Adipocyte (in vitro differentiated cells): Measurements from ENCODE around the gene NMNAT3.

ENCODE experiments used
- DNase-seq: peaks from one replicate; pipeline ENCODE4 v3.0.0-alpha.2; 2015; ENCODE audit warnings: low read depth
- H3K27me3 ChIP-seq: replicated peaks from 2 replicates; pipeline ENCODE4 v1.7.0; 2013; ENCODE audit warnings: mild to moderate bottlenecking, low read length, moderate library complexity; ENCODE audit not compliant: control insufficient read depth, insufficient read depth
- H3K36me3 ChIP-seq: 2 replicates; pipeline ENCODE4 v1.7.0; 2013; ENCODE audit warnings: low read length, mild to moderate bottlenecking, moderate library complexity; ENCODE audit not compliant: control insufficient read depth, insufficient read depth, severe bottlenecking
- H3K4me1 ChIP-seq: 2 replicates; pipeline ENCODE4 v1.7.0; 2013; ENCODE audit warnings: mild to moderate bottlenecking, low read length, moderate library complexity; ENCODE audit not compliant: control insufficient read depth, insufficient read depth
- H3K4me3 ChIP-seq: 2 replicates; pipeline ENCODE4 v1.7.0; 2013; ENCODE audit warnings: mild to moderate bottlenecking, low read length, moderate library complexity
- H3K9ac ChIP-seq: 2 replicates; pipeline ENCODE4 v1.7.0; 2013; ENCODE audit warnings: mild to moderate bottlenecking, low read length, moderate library complexity
- H3K9me3 ChIP-seq: 2 replicates; pipeline ENCODE4 v1.7.0; 2013; ENCODE audit warnings: mild to moderate bottlenecking, low read length, moderate library complexity; ENCODE audit not compliant: control insufficient read depth

Gene NMNAT3

GRCh38 chr3:139634111-139634635 is 43.6 kb downstream of the NMNAT3 start:
- H3K9ac ChIP-seq, result no peak overlapping the region
- DNase-seq, result peak; percentile 17
- peaks cover 11% of the 10 kb centered on the region for H3K27me3 ChIP-seq
- no peaks in the 10 kb centered on the region for H3K4me1 ChIP-seq
- H3K36me3 ChIP-seq, result no peaks in the 10 kb centered on the region
- no peak overlapping the region for H3K4me3 ChIP-seq
- H3K9me3 ChIP-seq, result no peaks in the 10 kb centered on the region

DNA sequence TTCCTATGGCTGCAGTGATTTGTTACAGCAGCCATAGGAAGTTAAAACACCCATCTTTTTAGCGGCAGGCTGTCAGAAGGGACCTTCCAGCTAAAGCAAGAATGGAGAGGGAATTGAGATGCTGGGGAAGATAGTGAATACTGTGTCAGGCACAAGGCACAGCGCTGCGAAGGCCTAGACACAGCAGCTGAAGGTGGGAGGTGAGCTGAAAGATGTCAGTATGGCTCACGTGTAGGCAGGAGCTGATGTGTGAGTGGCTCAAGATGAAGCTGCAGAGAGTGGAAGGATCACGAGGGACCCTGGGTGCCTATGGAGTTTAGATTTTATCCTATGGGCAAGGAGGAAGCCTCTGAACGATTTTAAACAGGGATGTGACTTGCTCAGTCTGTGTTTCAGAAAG is 44.3 kb downstream of the NMNAT3 start:
- Histone ChIP-seq H3K36me3 (no peaks in the 10 kb centered on the region), H3K4me1 (no peaks in the 10 kb centered on the region), H3K9ac (no peak overlapping the region), H3K9me3 (no peaks in the 10 kb centered on the region), H3K4me3 (no peak overlapping the region), H3K27me3 (peaks cover 11% of the 10 kb centered on the region)
- no peak for DNase-seq

GRCh38 chr3:139630542-139630941 is 47.2 kb downstream of the NMNAT3 start:
- Histone ChIP-seq H3K36me3 (no peaks in the 10 kb centered on the region), H3K9me3 (no peaks in the 10 kb centered on the region), H3K9ac (no peak overlapping the region), H3K4me3 (no peak overlapping the region), H3K4me1 (no peaks in the 10 kb centered on the region), H3K27me3 (peaks cover 11% of the 10 kb centered on the region)
- no peak for DNase-seq

- Histone ChIP-seq H3K36me3 (no peaks in the 10 kb centered on the region), H3K4me3 (no peak overlapping the region), H3K9ac (no peak overlapping the region), H3K9me3 (no peaks in the 10 kb centered on the region), H3K4me1 (no peaks in the 10 kb centered on the region), H3K27me3 (peaks cover 11% of the 10 kb centered on the region)
- DNase-seq, result no peak
Measured at GRCh38 chr3:139629033-139629432, 48.7 kb downstream of the NMNAT3 start.

DNA sequence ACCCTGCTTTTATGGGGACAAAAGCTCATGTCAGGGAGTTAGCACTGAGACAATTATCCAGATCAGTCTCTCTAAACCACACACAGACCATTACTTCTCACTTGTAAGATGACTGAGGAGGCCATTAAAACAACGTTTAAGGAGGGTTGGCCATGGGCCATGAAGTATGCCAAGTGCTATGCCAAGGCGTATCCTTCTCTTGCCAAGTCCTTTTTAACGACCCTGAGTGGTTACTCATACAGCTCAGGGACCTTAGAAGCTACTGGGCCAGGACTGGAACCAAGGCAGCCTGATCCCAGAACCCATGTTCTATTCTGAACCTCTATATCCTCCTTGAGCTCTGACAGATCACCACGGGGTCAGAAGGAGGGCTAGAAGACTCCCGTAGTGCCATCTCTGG is 50.0 kb downstream of the NMNAT3 start:
- Histone ChIP-seq H3K9ac (no peak overlapping the region), H3K9me3 (no peaks in the 10 kb centered on the region), H3K4me1 (no peaks in the 10 kb centered on the region), H3K36me3 (no peaks in the 10 kb centered on the region), H3K27me3 (peaks cover 11% of the 10 kb centered on the region), H3K4me3 (no peak overlapping the region)
- DNase-seq, result no peak

- H3K4me1 ChIP-seq, result no peaks in the 10 kb centered on the region
- no peaks in the 10 kb centered on the region for H3K36me3 ChIP-seq
- H3K9ac ChIP-seq, result no peak overlapping the region
- H3K27me3 ChIP-seq, result peaks cover 6% of the 10 kb centered on the region
- DNase-seq, result no peak
- H3K4me3 ChIP-seq, result no peak overlapping the region
- no peaks in the 10 kb centered on the region for H3K9me3 ChIP-seq
Measured at GRCh38 chr3:139620438-139620837, 57.3 kb downstream of the NMNAT3 start.

DNA sequence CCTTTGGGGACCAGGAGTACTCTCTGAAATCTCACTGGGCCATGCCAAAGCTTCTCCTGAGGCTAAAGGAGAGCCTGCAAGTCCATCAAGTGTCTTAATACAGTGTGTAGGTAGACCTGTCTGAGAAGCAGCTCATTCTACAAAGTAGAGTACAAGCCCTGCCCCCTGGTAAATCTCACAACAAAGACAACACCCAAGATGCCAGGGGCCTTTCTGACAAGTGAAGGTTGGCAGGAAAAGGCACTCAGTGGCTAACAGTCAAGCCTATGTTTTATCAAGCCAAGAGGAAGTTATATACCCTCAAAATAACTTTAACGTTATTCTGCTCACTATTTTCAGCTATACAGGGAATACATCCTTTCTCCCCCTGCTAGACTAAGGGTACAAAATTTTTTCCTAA is 58.3 kb downstream of the NMNAT3 start:
- Histone ChIP-seq H3K4me1 (no peaks in the 10 kb centered on the region), H3K36me3 (no peaks in the 10 kb centered on the region), H3K9me3 (no peaks in the 10 kb centered on the region), H3K4me3 (no peak overlapping the region), H3K27me3 (peaks cover 6% of the 10 kb centered on the region), H3K9ac (no peak overlapping the region)
- DNase-seq, result no peak

GRCh38 chr3:139617672-139618268 is 60.0 kb downstream of the NMNAT3 start:
- peak; percentile 58 for DNase-seq
- Histone ChIP-seq H3K9me3 (no peaks in the 10 kb centered on the region), H3K4me3 (no peak overlapping the region), H3K4me1 (no peaks in the 10 kb centered on the region), H3K27me3 (peaks cover 6% of the 10 kb centered on the region), H3K9ac (no peak overlapping the region), H3K36me3 (no peaks in the 10 kb centered on the region)

DNA sequence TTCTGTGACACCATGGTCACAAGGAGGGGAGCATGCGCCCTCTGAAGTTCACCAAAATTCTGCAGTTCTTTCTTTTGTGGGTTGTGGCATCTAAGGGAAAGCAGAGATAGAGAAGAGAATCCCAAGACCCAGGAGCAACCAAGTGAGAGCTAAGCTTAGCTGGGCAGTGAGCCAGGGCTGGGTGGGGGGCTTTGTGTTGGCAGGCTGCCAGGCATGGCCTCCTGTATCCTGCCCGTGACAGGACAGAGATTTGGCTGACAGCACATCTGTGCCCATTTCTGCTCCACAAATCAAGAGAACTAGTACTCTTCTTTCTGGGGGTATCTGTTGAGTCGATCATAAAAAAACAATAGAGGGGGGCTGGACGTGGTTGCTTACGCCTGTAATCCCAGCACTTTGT is 66.2 kb downstream of the NMNAT3 start:
- DNase-seq, result no peak

DNA sequence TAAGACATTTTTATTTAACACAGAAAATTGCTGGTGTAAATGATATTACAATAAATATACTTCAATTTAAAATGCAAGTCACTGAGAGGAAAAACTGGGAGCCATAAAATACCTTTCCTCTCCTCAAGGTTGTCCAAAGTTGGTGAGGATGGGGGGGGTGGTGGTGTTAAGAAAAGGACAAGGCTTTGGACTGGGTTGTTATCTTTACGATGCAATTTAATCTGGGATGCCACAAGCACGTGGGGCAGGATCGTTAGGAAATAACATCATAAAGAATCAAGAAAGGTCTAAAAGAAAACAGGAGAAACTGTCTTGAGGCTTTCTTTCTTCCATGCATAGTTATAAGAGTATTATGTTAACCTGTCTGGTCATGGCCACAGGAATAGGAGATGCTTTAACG is 66.9 kb downstream of the NMNAT3 start:
- Histone ChIP-seq H3K36me3 (no peaks in the 10 kb centered on the region), H3K27me3 (no peaks in the 10 kb centered on the region), H3K4me3 (no peak overlapping the region), H3K4me1 (no peaks in the 10 kb centered on the region), H3K9me3 (no peaks in the 10 kb centered on the region), H3K9ac (no peak overlapping the region)
- no peak for DNase-seq

More for the DNA sequence above, 66.2 kb downstream of the NMNAT3 start:
- no peak overlapping the region for H3K4me3 ChIP-seq
- peaks cover under 1% of the 10 kb centered on the region for H3K27me3 ChIP-seq
- no peaks in the 10 kb centered on the region for H3K9me3 ChIP-seq
- H3K4me1 ChIP-seq, result no peaks in the 10 kb centered on the region
- no peak overlapping the region for H3K9ac ChIP-seq
- no peaks in the 10 kb centered on the region for H3K36me3 ChIP-seq

DNA sequence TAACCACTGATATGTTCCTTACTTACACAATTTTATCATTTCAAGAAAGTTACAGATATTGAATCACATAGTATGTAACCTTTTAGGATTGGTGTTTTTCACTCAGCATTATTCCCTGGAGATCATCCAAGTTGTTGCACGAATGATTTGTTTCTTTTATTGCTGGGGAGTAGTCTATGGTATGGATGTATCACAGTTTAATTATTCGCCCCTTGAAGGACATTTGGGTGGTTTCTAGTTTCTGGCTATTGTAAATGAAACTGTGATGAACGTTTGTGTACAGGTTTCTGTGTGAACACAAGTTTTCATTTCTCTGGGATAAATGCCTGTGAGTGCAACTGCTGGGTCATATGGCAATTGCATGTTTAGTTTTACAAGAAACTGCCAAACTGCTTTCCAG is 68.8 kb downstream of the NMNAT3 start:
- no peaks in the 10 kb centered on the region for H3K36me3 ChIP-seq
- no peaks in the 10 kb centered on the region for H3K27me3 ChIP-seq
- no peaks in the 10 kb centered on the region for H3K9me3 ChIP-seq
- H3K4me1 ChIP-seq, result no peaks in the 10 kb centered on the region
- H3K4me3 ChIP-seq, result no peak overlapping the region
- DNase-seq, result no peak
- H3K9ac ChIP-seq, result no peak overlapping the region

DNA sequence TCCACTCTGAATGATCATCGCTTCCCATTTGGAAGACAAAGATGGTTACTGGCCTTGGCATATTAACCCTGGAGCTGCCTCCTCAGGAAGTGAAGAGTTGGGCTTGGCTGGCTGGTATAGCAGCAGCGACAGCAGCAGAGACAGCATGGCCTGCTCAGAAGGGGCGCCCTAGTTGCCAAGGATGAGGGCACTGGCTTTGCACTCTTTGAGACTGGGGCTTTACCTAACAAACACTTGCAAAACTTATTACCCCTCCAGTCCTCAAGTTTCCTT is 69.7 kb downstream of the NMNAT3 start:
- no peak for DNase-seq
- Histone ChIP-seq H3K9me3 (no peaks in the 10 kb centered on the region), H3K9ac (no peak overlapping the region), H3K4me1 (no peaks in the 10 kb centered on the region), H3K27me3 (no peaks in the 10 kb centered on the region), H3K4me3 (no peak overlapping the region), H3K36me3 (no peaks in the 10 kb centered on the region)
